ENCODE results near the gene PMVK.

DNA sequence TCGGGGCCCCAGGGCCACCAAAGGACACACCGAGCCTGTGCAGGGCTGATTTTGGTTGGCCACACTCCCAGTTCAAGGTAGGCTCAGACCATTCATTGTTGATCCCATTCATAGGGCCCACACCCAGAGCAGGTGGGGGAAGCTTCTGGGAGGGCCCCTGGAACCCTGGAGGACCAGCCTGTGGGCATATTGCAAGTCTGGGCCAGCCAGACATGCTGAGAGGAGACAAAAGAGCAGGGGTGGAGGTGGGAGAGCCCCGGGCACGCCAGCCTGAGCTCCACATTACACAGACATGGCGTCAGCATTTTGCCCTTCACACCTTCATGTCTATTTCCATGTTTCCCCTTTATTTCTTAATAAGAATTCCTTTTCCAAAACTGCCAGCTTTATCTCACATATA is 25.7 kb downstream of the PMVK start:
- TF ChIP-seq CEBPB (IDR thresholded peaks at IDR 0.05) (no peak), ZBTB7A (IDR thresholded peaks at IDR 0.05; ENCODE audit: low read depth) (no peak), TAF1 (IDR thresholded peaks at IDR 0.05; ENCODE audit: low read depth) (no peak)

Measured in Ishikawa (cell line).